AML-193 (cell line): ENCODE measurements around the gene NT5C2.

ENCODE experiments used
- DNase-seq, 2 experiments: peaks; one replicate each; lab custom pipeline; 2025; lab: John Stamatoyannopoulos, UW

Gene NT5C2

DNA sequence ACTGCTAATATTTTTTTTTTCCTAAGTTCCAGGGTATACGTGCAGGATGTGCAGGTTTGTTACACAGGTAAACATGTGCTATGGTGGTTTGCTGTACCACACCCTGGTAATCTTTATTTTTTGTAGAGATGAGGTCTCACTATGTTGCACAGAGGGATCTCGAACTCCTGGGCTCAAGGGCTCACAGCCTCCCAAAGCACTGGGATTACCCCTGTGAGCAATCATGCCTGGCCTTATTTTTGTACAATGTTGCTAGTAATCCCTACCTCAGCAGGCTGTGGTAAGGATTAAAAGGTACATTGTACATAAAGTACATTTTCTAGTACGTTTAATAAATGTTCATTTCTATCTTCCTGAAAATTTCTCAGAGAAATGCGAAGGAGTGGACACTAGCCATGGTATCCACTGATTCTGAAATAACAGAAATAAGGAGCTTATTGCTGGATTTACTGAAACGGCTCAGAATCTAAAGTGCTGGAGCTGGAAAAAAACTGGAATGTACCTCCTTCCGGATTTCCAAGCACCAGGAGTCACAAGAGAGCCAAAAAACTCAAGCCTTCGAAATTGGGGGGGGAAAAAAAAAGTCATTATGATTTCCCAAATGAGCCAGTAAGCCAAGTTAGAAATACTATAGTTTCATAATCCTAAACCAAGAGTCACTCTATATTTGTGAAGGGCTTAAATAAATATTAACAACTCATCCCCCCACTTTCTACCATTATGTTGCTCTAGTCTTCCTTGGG lies 69.6 kb downstream of the NT5C2 start:
- no peak for DNase-seq

DNA sequence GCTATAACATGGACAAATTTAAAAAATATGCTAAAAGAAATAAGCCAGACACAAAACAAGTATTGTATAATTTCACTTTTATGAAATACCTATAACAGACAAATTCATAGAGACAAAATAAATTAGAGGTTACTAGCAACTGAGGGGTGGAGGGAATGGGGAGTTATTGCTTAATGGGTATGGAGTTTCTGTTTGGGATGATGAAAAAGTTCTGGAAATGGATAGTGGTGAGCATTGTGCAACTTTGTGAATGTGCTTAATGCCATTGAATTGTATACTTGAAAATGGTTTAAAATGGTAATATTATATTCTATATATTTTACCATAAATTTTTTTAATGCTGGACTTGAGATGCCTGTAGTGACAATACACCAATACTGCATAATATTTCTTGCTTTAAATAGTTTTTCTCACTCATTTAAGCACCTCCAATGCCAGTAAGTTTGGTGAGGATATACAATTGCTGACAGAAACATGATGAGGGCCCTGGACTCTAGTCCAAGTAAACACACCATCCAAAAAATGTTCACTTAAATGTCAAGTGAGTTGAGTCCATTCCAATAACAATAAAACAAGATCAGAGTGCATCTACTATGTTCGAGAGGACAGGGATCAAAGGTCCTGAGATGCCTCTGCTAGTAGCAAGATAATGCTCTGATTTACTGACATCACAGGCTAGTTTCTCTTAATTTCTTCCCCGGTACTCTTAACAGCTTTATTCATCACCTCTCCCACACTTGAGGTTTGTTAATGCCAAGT lies 71.9 kb downstream of the NT5C2 start:
- DNase-seq: no peak

DNA sequence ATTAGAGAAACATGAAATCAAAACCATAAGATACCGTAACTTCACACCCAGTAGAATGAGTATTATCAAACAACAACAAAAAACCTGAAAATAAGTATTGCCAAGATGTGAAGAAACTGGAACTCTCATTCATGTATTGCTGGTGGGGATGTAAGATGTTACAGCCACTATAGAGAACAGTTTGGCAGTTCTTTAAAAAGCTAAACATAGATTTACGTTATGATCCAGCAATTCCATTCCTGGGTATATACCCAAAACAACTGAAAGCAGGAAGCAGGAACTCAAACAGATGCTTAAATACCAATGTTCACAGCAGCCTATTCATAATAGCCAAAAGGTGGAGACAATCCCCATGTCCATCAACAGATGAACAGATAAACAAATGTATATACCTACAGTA lies 72.5 kb downstream of the NT5C2 start:
- DNase-seq: no peak

DNA sequence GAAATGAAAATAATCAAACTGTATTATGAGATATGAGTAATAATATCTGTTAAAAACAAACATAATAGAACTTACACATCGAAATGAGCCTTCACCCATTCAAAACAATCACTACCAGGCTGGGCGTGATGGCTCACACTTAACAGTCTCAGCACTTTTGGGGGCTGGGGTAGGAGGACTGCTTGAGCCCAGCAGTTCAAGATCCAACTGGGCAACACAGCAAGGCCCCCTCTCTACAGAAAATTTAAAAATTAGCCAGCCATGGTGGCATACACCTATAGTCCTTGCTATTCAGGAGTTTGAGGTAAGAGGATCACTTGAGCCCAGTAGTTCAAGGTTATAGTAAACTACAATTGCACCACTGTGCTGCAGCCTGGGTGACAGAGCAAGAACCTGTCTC lies 75.8 kb downstream of the NT5C2 start:
- DNase-seq: no peak

DNA sequence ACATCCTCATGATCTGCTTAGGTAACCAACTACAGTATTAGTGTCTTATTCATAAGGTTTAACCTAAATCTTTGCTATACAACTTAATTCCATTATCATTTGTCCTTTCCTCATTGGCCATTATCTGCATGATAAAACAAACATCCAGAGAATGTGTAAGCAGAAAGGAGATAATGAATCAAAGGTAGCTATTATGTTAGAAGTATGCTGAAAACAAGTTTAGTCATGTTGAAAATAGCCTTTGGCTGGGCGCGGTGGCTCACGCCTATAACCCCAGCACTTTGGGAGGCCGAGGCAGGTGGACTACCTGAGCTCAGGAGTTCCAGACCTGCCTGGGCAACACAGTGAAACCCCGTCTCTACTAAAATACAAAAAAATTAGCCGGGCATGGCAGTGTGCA lies 78.2 kb downstream of the NT5C2 start:
- DNase-seq: no peak

DNA sequence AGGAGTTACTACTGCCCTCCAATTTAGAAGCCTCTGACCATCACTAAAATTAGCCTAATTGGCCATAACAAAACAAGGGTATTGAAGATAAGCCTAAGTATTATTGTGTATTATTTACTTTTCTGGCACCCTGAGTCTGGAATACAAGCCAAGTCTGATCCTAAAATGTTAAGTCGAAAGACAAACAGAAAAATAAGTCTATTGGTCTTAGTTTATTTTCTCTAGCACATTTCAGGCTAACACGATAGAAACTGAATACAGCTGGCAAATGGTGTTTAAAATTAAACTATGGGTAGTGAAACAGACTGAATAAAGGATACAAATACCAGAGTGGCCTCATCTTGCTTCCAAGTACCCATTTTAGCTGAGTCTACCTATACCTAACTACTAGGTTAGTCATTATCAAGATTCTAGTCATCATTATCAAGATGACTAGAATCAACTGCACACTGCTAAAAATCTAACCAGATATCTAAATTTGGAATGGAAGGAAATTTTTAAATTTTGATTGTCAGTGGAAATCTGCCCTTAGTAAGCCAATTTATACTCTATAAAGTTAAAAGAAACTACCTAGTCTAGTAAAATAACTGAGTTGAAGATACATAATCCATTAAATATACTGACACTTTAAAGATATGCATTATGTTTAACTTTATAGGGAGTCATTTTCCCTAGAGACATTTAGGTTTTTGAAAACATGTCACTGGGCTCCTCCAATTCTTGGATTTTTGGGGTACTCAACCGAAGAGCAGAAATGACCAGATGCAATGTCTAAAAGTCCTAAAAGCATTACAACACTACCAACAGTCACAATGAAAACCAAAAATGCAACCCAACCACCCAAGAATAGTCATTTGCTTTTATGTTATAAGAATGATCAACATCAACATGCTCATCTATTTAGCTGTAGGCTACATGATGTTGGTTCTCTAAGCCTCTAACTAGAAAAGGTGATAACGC lies 80.9 kb downstream of the NT5C2 start:
- no peak for DNase-seq

DNA sequence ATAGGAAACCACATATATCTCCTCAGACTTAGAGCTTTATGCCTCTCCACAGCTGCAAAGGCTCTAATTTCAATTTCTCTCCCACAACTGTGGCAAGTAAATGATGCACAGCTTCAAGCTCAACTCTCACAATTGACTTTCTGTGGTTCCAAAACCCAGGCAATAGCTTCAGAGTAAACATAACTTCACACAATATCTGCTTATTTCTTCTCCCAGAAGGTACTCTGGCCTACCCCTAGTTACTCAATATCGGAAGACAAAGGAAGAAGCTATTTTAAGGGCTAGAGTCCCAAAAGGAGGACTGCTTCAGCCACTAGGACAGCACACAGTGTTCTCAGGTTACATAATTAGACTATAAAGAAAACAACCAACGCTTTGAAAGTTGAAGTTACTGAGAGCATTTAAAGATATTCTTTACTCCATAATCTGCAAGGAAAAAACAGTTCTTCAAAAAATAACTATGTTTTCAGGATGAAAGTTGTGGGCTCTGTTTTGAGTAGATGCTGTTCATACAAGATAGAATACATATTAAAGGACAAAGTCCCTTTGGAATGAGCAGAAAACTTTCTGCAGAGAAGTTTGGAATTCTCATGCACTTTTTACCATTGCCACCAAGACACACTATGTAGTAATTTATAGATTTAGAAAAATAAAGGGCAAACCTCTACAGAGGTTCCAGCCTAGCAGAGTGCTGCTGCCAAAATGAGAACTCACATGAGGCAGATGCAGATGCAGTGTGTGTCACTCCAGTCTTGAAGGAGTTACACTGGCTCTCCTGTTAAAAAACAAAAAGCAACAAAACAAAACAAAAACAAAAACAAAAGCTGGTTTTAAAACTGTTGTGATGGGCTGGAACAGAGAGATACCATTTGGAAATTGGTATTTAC lies 81.8 kb downstream of the NT5C2 start:
- no peak for DNase-seq

DNA sequence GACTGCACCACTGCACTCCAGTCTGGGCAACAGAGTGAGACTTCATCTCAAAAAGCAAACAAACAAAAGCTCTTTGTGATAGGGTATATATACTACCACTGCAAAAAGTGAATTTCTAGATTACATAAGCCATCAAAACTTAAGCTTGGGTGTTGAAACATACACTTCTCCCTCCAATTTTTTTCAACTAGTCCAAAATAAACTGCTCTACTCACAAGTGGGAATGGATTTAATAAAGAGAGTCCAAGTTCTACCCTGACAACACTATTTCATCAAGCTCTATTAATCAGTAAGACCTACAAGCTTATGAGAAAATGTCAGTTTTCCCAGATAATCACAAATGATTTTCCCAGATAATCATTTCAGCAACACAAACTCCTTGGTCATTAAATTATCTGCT lies 82.7 kb downstream of the NT5C2 start:
- DNase-seq: no peak

DNA sequence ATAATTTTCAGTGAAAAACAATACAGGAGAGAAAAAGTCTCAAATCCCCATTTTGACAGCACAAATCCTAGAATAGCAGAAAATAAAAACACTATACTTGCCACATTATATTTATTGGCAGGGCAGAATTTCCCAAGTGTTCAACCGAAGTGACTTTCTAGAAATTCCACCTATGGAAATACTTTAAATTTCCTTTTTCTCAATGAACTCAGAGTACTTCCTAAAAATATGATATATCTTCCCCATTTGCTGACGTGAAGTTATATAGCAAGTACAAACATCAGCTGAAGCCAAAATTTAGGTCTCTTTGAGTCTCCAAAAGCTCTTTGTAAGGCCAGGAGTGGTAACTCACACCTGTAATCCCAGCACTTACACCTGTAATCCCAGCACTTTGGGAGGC lies 83.3 kb downstream of the NT5C2 start:
- no peak for DNase-seq

DNA sequence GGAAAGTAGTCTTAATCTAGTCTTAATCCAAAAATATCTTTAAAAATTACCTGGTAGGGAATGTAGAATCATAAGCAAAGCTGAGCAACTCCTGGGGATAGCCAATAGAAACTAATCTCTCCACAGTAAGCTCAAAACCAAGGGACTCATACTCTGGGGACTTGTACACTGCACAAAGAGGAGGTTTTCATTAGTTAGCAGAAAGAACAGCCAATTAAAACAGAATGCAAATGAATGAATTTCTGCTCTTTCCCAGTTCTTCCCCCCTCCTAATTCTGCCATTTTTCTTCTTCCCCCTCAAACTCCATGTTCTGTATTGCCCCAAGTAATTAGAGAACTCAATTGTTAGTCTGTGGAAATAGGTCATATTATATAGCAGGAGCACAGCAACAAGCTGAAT lies 86.5 kb downstream of the NT5C2 start:
- DNase-seq: no peak

DNA sequence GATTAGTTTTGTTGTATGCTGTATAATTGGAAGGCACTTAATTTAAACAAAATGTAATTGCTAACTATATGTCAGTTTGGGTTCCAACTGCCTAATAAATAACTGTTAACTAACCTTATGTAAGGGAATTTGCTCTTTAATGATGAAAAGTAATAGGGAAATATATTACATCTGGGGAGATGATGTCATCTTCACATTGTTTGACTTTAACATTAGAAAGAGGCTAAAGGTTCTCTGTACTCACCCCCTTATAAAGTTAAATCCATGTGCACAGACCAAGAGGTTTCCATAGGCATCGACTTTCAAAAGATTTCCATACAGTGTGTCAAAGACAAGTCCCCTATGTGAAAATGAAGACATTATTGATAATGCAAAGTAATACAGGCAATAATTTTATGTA lies 87.6 kb downstream of the NT5C2 start:
- no peak for DNase-seq

DNA sequence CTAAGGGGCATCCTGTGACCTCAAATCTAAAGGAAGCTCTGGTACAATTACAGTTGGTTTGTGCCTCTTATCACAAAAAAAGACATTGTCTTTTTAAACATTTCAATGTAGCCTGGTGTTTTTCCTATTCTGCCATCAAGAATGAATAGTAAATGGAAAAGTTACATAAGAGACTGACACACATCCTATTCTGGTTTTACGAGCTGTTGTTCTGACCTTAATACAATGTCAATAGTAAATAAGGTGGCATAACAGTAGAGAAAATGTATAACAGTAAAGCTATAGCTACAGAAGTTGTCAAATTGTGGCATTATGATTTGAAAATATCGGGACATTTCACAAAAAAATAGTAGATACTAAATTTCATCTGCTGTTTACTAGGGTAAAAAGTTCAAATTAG lies 88.4 kb downstream of the NT5C2 start:
- DNase-seq: no peak

DNA sequence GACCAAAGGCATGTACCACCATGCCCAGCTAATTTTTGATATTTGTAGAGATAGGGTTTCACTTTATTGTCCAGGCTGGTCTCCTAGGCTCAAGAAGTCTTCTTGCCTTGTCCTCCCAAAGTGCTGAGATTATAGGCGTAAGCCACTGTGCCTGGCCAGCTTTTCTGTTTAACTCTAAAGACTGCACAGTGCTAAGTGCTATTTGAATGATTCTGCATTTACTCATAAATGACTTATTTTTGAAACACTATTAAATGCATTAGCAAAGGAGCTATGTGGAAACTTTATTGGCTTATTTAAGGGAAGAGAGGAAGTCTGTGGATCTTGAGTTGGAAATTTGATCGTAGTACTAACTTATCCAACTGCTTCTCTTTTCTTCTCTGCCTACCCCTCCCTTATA lies 89.1 kb downstream of the NT5C2 start:
- DNase-seq: no peak

DNA sequence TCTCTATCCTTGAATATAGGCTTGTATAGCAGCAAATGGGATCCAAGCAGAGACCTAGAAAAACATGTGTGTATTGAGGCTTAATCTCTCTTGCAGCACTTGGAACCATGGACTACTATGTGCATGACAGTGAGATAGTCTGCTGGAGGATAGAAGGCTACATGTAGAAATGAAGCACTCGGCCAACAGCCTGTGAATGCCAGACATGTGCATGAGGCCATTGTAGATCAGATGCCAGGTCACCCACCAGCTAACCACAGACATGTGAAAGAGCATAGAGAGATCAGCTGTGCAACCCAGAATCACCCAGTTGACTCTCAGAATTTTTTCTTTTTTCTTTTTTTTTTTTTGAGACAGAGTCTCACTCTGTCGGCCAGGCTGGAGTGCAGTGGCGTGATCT lies 90.9 kb downstream of the NT5C2 start:
- DNase-seq: no peak

DNA sequence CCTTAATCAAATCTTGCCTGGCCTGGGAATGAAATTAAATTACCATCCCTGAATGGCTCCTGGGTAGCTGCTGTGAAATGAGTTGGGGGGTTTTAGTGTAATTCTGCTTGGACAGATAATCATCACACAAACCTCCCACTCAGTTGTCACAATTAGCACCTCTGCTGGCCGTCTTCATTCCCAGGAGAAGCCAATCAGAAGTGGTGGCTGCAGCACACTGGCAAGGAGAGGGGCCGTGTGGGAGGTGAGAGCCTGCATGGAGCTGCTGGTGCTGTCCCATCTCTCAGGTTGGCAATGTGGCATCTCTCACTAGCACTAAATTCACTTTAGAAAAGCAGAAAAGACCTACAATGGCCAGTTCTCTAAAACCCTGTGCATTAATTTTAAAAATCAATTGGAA lies 92.5 kb downstream of the NT5C2 start:
- DNase-seq: no peak

DNA sequence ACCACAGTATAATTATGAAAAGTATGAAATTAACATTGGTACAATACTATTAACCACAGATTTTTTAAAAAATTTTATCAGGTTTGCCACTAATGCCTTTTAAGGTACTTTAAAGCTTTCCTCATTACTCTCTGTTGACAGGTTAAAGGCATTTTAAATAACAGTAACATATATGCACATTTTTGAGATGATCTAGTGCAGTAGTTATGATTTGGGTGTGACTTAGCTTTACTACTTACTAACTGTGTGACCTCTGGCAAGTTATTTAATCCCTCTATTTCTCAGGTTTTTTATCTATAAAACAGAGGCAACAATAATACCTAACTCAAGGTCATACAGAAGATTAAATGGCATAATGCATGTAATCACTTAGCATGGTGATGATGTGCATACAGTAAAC lies 94.8 kb downstream of the NT5C2 start:
- no peak for DNase-seq

DNA sequence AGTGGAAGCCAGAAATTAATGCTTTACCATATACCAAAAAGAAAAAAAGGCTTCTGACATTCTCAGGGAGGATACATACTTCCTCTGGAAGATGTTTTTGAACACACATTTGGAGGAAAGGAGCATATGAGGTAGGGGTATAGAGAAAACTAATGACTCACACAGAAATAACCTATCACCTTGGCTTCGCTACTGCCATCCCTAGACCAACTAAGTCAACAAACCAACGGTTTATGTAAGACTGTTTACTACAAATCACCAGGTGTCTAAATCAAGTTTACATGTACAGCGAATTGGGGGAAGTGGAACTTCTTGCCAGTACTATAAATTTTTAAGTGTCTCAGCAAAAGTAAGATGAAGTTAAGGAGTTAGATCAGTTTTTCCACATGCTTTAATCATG lies 96.9 kb downstream of the NT5C2 start:
- DNase-seq: no peak

DNA sequence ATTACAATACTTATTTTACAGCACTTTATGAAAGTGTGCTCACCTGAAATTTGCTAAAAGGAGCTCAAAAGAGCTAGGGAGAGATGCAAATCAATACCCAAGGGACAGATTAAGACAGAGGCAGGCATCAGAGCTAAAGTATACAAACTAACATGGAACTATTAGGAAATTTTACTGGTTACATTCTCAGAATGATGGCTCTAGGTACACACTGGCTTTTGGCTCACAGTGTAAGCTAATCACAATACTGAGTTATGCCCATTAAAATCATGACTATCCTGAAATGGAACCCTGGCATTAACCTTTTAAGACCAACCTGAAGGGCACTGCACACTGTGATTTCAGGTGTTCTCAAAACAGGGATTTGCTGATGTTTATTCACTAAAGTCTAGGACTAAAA lies 98.1 kb downstream of the NT5C2 start:
- DNase-seq: no peak

DNA sequence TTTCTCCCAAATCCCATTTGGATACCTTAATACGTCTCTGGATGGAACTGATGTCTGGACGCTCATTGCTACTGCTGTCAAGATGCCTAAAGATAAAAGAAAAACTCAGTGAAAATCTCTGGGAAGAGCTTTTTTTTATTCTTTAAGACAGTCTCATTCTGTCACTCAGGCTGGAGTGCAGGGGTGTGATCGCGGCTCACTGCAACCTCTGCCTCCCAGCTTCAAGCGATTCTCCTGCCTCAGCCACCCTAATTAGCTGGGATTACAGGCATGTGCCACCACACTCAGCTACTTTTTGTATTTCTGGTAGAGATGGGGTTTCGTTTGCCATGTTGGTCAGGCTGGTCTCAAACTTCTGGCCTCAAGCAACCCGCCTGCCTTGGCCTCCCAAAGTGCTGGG lies 102.2 kb downstream of the NT5C2 start:
- no peak for DNase-seq

DNA sequence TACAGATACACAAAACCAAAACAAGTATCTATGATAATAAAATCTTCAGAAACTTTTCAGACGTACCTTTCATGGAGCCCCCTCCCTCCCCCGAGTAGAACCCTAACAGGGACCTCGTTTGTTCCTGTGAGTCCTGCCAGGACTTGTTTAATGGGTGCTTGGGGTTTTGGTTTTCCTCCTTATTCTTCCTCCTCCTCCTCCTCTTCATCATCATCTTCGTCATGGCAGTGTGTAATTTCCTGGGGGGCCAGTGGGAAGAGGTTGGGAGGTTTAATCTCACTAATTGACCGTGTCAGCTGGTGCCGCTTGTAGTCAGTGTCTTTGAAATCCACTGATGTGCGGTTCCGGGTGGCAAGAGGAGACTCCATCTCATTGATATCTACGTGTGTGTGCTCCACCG lies 103.6 kb downstream of the NT5C2 start:
- no peak for DNase-seq

DNA sequence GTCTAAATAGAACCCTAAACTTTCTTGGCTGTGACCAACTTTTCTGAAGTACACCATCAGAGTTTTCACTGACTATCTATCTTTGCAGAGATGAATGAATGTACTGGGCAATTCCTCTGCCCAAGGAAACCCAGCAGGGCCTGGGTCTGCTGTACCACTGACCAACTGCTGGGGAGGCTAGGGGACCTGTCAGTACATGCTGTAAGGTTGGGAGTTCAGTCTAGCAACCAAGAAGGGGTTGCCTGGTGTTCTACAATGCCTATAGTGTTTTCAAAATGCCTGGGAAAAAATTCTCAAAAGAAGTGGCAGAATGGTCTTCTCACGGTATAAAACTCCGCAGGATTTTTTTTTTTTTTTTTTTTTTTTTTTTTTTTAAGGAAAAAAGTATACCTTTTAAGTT lies 106.3 kb downstream of the NT5C2 start:
- no peak for DNase-seq

DNA sequence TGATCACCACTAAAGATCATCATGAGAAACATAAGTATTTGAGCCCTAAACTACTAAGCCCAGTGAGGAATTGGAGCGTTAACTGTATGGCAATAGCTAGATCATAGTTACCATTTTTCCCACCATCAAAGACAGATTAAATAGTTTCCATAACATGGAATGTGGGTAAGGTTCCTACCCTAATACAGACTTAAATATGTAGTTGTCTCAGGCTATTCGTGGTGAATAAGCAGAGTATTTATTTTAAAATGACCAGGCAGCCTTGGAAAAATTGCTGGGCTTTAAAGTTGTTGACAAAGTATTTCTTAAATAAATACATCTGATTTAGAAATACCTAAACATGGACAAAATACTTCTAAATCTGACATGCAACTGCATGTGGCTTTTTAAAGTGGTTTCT lies 106.8 kb downstream of the NT5C2 start:
- no peak for DNase-seq
